Panc1 (cell line): ENCODE data around the gene LRRC38. TPM values are rescaled to one million over a fixed set of nuclear protein-coding genes. Genes with fewer than 3 reads are reported as not detected.

Experiments
- ATAC-seq: fragments of 200-7000 bp; cut with Tn5 transposase; 2 replicates; pipeline ENCODE4 v1.9.1; 2020; ENCODE audit warnings: mild to moderate bottlenecking, moderate library complexity
- BruUV-seq: library from RNA; stranded (reverse); fragments of 400-500 nt; replicated peaks from 2 replicates; lab custom pipeline; 2021; lab: Mats Ljungman, UMichigan
- CTCF ChIA-PET: fragments of 300-600 bp; sonication (Branson Sonifier 250); formaldehyde crosslinking; loops from one replicate; lab custom pipeline; 2022; ENCODE audit warnings: antibody characterized with exemption; lab: Charles Lee
- POLR2A ChIA-PET: fragments of 300-600 bp; sonication (Branson Sonifier 250); formaldehyde crosslinking; loops from one replicate; lab custom pipeline; 2022; ENCODE audit warnings: antibody characterized with exemption; lab: Charles Lee
- DNase-seq: peaks from one replicate; pipeline ENCODE4 v3.0.0-alpha.2; 2010; ENCODE audit warnings: low read depth, low spot score
- H3K27ac ChIP-seq: 2 replicates; pipeline ENCODE4 v1.5.1; 2011; ENCODE audit warnings: mild to moderate bottlenecking, low read length, inconsistent platforms
- H3K27me3 ChIP-seq: fragments of 200-500 bp; sonication (Bioruptor generic); 2 replicates; pipeline ENCODE4 v1.6.0; 2014; ENCODE audit warnings: low read length, inconsistent platforms; ENCODE audit not compliant: control insufficient read depth, insufficient read depth
- H3K36me3 ChIP-seq: fragments of 200-500 bp; sonication (Bioruptor generic); 2 replicates; pipeline ENCODE4 v1.5.1; 2014; ENCODE audit warnings: inconsistent platforms, mild to moderate bottlenecking, low read length, moderate library complexity; ENCODE audit not compliant: control insufficient read depth, insufficient read depth
- H3K4me1 ChIP-seq: 2 replicates; pipeline ENCODE4 v1.5.1; 2011; ENCODE audit warnings: inconsistent platforms, mild to moderate bottlenecking, low read length, moderate library complexity; ENCODE audit not compliant: control insufficient read depth, insufficient read depth
- H3K4me3 ChIP-seq, 2 experiments: 2 replicates each; pipeline ENCODE4 v1.5.1; 2011 to 2012; ENCODE audit warnings: low read depth in 2 of 2, low read length in 2 of 2, mild to moderate bottlenecking in 2 of 2, inconsistent platforms in 1 of 2, moderate library complexity in 1 of 2
- H3K9me3 ChIP-seq: fragments of 200-500 bp; sonication (Bioruptor generic); 2 replicates; pipeline ENCODE4 v1.5.1; 2014; ENCODE audit warnings: low read depth, mild to moderate bottlenecking, inconsistent platforms, low read length, moderate library complexity; ENCODE audit not compliant: control insufficient read depth, insufficient read depth
- POLR2AphosphoS5 ChIP-seq: IDR thresholded peaks from 2 replicates; pipeline ENCODE4 v1.6.1; 2012; ENCODE audit warnings: mild to moderate bottlenecking, low read depth, low read length, moderate library complexity
- SIN3A ChIP-seq: IDR thresholded peaks from 2 replicates; pipeline ENCODE4 v1.6.1; 2012; ENCODE audit warnings: low read depth, mild to moderate bottlenecking, low read length, moderate library complexity, borderline replicate concordance; ENCODE audit not compliant: insufficient read depth
- TCF7L2 ChIP-seq: IDR thresholded peaks from 2 replicates; pipeline ENCODE4 v1.6.1; 2011; ENCODE audit warnings: mild to moderate bottlenecking, low read depth, low read length, inconsistent platforms
- in situ Hi-C: cut with HindIII; loops from 2 replicates; pipeline ENCODE4 v1.10.0; 2016; ENCODE audit warnings: low sequenced_read_pairs, low pct_unique_long_range_greater_than_20kb
- intact Hi-C: fragments of 100-400 bp; cut with micrococcal nuclease; formaldehyde crosslinking; loops from one replicate; pipeline ENCODE4 v1.10.0; 2022; ENCODE audit not compliant: unreplicated experiment
- total RNA-seq: library from RNA; stranded (reverse); gene quantifications from one replicate; pipeline ENCODE4 v1.2.1, GENCODE V29; 2021; ENCODE audit not compliant: unreplicated experiment
- TF ChIP-seq, protein P1 (sequence below): fragments of 450-650 bp; IDR thresholded peaks from 2 replicates; pipeline ENCODE4 v1.5.1; 2017; ENCODE audit warnings: mild to moderate bottlenecking
- TF ChIP-seq, protein P2 (sequence below), 2 experiments: IDR thresholded peaks; 2 replicates each; pipeline ENCODE4 v1.6.1; 2011 to 2012; ENCODE audit warnings: low read depth in 2 of 2, control low read depth in 1 of 2, low read length in 1 of 2, mild to moderate bottlenecking in 1 of 2, moderate library complexity in 1 of 2; ENCODE audit not compliant: insufficient read depth in 1 of 2

The LRRC38 gene
- total RNA-seq, 1 experiment from 2014 or later = not detected

DNA sequence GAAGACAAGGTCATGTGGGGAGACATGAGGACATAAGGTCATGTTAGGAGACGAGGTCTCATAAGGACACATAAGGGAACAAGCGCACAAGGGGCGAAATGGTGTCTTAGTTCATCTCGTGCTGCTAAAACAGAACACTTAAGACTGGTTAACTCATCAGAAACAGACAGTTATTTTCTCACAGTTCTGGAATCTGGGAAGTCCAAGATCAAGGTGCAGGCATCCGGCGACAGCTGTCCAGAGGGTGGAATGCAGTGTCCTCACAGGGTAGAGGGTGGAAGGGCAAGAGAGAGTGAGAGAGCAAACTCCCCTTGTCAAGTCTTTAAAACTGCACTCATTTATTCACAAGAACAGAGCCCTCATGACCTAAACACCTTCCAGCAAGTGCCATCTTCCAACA is 35.2 kb upstream of the LRRC38 start:
- in situ Hi-C loops (no loop called here), intact Hi-C loops (no loop called here)
- POLR2A ChIA-PET = no interaction called here
- BruUV-seq = no TSS peak
- H3K27ac ChIP-seq = no peak overlapping the region
- no peaks in the 10 kb centered on the region for H3K27me3 ChIP-seq
- no peaks in the 10 kb centered on the region for H3K36me3 ChIP-seq
- ATAC-seq (no peak), DNase-seq (no peak)
- H3K9me3 ChIP-seq = no peaks in the 10 kb centered on the region
- no peaks in the 10 kb centered on the region for H3K4me1 ChIP-seq
- CTCF ChIA-PET = no interaction called here
- no peak overlapping the region for H3K4me3 ChIP-seq
- TF ChIP-seq, protein P1, sequence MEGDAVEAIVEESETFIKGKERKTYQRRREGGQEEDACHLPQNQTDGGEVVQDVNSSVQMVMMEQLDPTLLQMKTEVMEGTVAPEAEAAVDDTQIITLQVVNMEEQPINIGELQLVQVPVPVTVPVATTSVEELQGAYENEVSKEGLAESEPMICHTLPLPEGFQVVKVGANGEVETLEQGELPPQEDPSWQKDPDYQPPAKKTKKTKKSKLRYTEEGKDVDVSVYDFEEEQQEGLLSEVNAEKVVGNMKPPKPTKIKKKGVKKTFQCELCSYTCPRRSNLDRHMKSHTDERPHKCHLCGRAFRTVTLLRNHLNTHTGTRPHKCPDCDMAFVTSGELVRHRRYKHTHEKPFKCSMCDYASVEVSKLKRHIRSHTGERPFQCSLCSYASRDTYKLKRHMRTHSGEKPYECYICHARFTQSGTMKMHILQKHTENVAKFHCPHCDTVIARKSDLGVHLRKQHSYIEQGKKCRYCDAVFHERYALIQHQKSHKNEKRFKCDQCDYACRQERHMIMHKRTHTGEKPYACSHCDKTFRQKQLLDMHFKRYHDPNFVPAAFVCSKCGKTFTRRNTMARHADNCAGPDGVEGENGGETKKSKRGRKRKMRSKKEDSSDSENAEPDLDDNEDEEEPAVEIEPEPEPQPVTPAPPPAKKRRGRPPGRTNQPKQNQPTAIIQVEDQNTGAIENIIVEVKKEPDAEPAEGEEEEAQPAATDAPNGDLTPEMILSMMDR = no peak
- TF ChIP-seq SIN3A (no peak), POLR2AphosphoS5 (no peak), TCF7L2 (no peak)
- TF ChIP-seq, protein P2, sequence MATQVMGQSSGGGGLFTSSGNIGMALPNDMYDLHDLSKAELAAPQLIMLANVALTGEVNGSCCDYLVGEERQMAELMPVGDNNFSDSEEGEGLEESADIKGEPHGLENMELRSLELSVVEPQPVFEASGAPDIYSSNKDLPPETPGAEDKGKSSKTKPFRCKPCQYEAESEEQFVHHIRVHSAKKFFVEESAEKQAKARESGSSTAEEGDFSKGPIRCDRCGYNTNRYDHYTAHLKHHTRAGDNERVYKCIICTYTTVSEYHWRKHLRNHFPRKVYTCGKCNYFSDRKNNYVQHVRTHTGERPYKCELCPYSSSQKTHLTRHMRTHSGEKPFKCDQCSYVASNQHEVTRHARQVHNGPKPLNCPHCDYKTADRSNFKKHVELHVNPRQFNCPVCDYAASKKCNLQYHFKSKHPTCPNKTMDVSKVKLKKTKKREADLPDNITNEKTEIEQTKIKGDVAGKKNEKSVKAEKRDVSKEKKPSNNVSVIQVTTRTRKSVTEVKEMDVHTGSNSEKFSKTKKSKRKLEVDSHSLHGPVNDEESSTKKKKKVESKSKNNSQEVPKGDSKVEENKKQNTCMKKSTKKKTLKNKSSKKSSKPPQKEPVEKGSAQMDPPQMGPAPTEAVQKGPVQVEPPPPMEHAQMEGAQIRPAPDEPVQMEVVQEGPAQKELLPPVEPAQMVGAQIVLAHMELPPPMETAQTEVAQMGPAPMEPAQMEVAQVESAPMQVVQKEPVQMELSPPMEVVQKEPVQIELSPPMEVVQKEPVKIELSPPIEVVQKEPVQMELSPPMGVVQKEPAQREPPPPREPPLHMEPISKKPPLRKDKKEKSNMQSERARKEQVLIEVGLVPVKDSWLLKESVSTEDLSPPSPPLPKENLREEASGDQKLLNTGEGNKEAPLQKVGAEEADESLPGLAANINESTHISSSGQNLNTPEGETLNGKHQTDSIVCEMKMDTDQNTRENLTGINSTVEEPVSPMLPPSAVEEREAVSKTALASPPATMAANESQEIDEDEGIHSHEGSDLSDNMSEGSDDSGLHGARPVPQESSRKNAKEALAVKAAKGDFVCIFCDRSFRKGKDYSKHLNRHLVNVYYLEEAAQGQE (IDR thresholded peaks at IDR 0.05; ENCODE audit: insufficient read depth in 1 of 2, low read depth in 2 of 2, low read length in 1 of 2) = no peak

DNA sequence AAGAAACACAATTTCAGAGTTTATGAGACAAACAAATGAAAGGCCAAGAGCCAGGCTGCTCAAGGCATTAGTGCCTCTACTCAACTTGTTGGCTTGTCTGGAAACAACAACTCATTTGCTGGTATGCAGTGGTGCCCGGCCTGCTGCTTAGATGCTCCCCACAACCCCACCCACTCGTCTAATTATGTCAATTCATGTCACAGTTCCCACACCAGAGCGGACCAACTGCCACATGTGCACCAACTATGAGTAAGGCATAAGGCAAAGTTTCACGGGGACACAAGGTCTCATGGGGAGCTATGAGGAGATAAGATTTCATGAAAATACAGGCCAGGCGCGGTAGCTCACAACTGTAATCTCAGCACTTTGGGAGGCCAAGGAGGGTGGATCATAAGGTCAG is 34.5 kb upstream of the LRRC38 start:
- DNase-seq (no peak), ATAC-seq (no peak)
- ChIA-PET POLR2A (no interaction called here), CTCF (no interaction called here)
- H3K4me3 ChIP-seq = no peak overlapping the region
- H3K27ac ChIP-seq = no peak overlapping the region
- no peaks in the 10 kb centered on the region for H3K27me3 ChIP-seq
- no peaks in the 10 kb centered on the region for H3K4me1 ChIP-seq
- H3K36me3 ChIP-seq = no peaks in the 10 kb centered on the region
- in situ Hi-C loops (no loop called here), intact Hi-C loops (no loop called here)
- H3K9me3 ChIP-seq = no peaks in the 10 kb centered on the region
- TF ChIP-seq POLR2AphosphoS5 (no peak), TCF7L2 (no peak), SIN3A (no peak)
- TF ChIP-seq, protein P2 (IDR thresholded peaks at IDR 0.05; ENCODE audit: insufficient read depth in 1 of 2, low read depth in 2 of 2, low read length in 1 of 2) = no peak
- TF ChIP-seq, protein P1 = no peak
- no TSS peak for BruUV-seq
